HG02981 (cell line): ENCODE data around the gene SMG1.
A peak's percentile ranks its signal among the peaks of the same experiment; 100 is the strongest.
"Not testable (repeated sequence)": the region's sequence is repeated elsewhere in the genome, so short reads cannot be mapped to it uniquely, and the experiment has no call there.

Experiments used
- ATAC-seq: cut with Tn5 transposase; IDR thresholded peaks from one replicate; pipeline ENCODE4 v1.9.1; 2021; ENCODE audit warnings: mild to moderate bottlenecking, moderate library complexity; ENCODE audit not compliant: unreplicated experiment

Gene SMG1

DNA sequence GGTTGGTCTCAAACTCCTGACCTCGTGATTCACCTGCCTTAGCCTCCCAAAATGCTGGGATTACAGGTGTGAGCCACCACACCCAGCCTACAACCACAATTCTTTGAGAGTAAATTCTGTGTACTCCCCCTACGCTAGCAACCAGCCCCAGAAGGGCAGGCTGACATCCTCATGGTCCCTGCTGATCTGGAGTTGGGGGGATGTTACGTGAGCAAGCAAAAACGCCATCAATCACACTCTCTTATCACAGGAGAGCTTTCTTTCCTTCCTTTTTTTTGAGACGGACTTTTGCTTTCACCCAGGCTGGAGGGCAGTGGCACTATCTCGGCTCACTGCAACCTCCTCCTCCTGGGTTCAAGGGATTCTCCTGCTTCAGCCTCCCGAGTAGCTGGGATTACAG, 154.0 kb downstream of the SMG1 start:
- ATAC-seq: not testable (repeated sequence)

DNA sequence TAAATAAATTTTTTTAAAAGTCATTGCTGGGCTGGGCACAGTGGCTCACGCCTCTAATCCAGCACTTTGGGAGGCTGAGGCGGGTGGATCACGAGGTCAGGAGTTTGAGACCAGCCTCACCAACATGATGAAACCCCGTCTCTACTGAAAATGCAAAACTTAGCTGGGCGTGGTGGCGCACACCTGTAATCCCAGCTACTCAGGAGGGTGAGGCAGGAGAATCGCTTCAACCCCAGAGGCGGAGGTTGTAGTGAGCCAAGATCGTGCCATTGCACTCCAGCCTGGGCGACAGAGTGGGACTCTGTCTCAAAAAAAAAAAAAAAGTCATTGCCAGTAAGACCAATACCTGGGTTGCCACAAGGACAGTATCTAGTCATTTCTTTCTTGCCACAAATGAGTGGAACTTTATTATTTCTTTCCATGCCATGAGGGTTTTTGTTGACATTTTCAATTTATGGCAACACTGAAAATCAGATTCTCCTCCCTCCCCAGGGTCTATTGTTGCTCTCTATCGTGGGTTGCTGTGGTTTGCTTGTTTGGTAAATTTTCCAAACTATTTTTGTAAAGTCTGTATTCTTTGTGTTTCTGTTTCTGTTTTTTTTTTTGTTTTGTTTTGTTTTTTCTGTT, 155.8 kb downstream of the SMG1 start:
- not testable (repeated sequence) for ATAC-seq

- ATAC-seq: peak; percentile 52
Measured at GRCh38 chr16:18767217-18767616, 159.0 kb downstream of the SMG1 start.

DNA sequence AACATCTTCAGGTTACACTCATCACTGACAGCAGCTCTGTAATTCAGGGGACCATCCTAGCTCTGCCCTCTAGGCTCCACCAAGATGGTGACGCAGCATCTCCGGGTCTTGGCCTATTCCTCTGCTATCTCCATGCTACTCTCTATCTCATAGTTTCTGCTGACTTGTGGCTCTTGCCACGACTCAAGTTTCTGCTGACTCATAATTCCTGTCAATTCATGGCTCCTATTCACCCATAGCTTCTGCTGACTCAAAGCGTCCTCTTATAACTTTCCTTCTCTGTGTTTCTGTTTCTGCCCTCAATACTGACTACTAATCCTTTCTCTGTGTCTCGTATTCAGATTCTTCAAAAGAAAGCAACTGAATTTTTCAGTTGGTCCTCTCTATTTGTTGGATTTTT, 163.5 kb downstream of the SMG1 start:
- peak; percentile 44 for ATAC-seq

GRCh38 chr16:18759598-18760520, 166.3 kb downstream of the SMG1 start:
- peak; percentile 51 for ATAC-seq

- ATAC-seq: not testable (repeated sequence)
Measured at GRCh38 chr16:18757960-18758660, 168.1 kb downstream of the SMG1 start.

GRCh38 chr16:18756639-18757038, 169.6 kb downstream of the SMG1 start:
- ATAC-seq: not testable (repeated sequence)
